ENCODE data around the gene SLC9A7. TPM values are rescaled to one million over a fixed set of nuclear protein-coding genes. Genes with fewer than 3 reads are reported as not detected.

The SLC9A7 gene
- total and polyA plus RNA-seq, 2 donors (not counting 3 experiments of a cell fraction or from before 2014, with no cell fraction given) = 4.6 to 7.5 TPM

DNA sequence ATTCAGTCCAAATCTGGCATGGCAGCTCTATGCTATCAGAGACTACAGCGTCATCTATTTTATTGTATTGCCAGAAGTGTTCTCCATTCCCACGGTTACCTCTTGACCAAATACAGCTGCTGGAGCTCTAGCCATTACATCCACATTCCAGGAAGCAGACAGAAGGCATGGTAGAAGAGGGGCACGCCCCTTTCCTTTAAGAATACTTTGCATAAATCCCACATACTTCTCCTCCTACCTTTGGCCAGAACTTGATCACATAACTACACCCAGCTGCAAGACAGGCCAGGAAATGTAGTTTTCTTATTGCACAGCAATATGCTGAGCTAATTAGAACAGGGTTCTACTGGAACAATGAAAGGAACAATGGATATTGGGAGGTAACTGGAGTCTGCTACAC is 14.9 kb downstream of the SLC9A7 start:
- Histone ChIP-seq H3K27me3 (ENCODE audit: control insufficient read depth in 2 of 2, insufficient read depth in 2 of 2, low read length in 2 of 2) (no peaks in the 10 kb centered on the region), H3K79me2 (ENCODE audit: control insufficient read depth, insufficient read depth, low read length) (no peaks in the 10 kb centered on the region), H3K4me3 (replicated peaks in 1 of 3; ENCODE audit: insufficient read depth in 1 of 3, low read depth in 1 of 3, low read length in 3 of 3) (no peak overlapping the region), H3K27ac (ENCODE audit: insufficient read depth, low read depth, low read length) (no peak overlapping the region), H3K4me1 (ENCODE audit: control insufficient read depth, extremely low read depth, insufficient read depth, low read length) (no peaks in the 10 kb centered on the region), H3K36me3 (ENCODE audit: control insufficient read depth in 2 of 2, extremely low read depth in 1 of 2, insufficient read depth in 2 of 2, low read length in 2 of 2) (no peaks in the 10 kb centered on the region), H3K9me1 (replicated peaks; ENCODE audit: control insufficient read depth, extremely low read depth, insufficient read depth, low read length) (no peaks in the 10 kb centered on the region), H3K9me3 (replicated peaks; ENCODE audit: control insufficient read depth, insufficient read depth, low read length) (no peaks in the 10 kb centered on the region), H3K9ac (replicated peaks; ENCODE audit: extremely low read depth, insufficient read depth, low read length) (no peak overlapping the region), H2AFZ (ENCODE audit: low read depth, low read length) (no peak overlapping the region), H3K4me2 (ENCODE audit: insufficient read depth, low read length) (no peak overlapping the region), H4K20me1 (replicated peaks; ENCODE audit: control insufficient read depth, extremely low read depth, insufficient read depth, low read length) (no peaks in the 10 kb centered on the region)
- DNase-seq (ENCODE audit: low read depth, low spot score) = no peak
- ChIA-PET CTCF (no interaction called here), POLR2A (no interaction called here)
- BruUV-seq (replicated peaks) = no TSS peak
- no peak for TF ChIP-seq EZH2 (IDR thresholded peaks at IDR 0.05; ENCODE audit: borderline replicate concordance, low read depth, low read length, severe bottlenecking)
- TF ChIP-seq, protein P1, sequence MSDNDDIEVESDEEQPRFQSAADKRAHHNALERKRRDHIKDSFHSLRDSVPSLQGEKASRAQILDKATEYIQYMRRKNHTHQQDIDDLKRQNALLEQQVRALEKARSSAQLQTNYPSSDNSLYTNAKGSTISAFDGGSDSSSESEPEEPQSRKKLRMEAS (IDR thresholded peaks at IDR 0.05; ENCODE audit: insufficient read depth, insufficient read length) = no peak
- no peak for TF ChIP-seq POLR2AphosphoS5 (IDR thresholded peaks at IDR 0.05; ENCODE audit: insufficient read depth, low read depth, low read length)
- TF ChIP-seq, protein P2, sequence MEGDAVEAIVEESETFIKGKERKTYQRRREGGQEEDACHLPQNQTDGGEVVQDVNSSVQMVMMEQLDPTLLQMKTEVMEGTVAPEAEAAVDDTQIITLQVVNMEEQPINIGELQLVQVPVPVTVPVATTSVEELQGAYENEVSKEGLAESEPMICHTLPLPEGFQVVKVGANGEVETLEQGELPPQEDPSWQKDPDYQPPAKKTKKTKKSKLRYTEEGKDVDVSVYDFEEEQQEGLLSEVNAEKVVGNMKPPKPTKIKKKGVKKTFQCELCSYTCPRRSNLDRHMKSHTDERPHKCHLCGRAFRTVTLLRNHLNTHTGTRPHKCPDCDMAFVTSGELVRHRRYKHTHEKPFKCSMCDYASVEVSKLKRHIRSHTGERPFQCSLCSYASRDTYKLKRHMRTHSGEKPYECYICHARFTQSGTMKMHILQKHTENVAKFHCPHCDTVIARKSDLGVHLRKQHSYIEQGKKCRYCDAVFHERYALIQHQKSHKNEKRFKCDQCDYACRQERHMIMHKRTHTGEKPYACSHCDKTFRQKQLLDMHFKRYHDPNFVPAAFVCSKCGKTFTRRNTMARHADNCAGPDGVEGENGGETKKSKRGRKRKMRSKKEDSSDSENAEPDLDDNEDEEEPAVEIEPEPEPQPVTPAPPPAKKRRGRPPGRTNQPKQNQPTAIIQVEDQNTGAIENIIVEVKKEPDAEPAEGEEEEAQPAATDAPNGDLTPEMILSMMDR (IDR thresholded peaks at IDR 0.05; ENCODE audit: extremely low read depth in 1 of 2, insufficient read depth in 1 of 2, low read depth in 1 of 2, low read length in 2 of 2) = no peak
- no peak for TF ChIP-seq GATA2 (IDR thresholded peaks at IDR 0.05; ENCODE audit: insufficient read depth, insufficient read length, low read depth, low read length)
- TF ChIP-seq MYC (IDR thresholded peaks at IDR 0.05; ENCODE audit: low read depth, low read length) = no peak
- no peak for TF ChIP-seq POLR2A (IDR thresholded peaks at IDR 0.05; ENCODE audit: low read depth, low read length)
- TF ChIP-seq FOS (IDR thresholded peaks at IDR 0.05; ENCODE audit: borderline replicate concordance, insufficient read depth, low read length) = no peak
- TF ChIP-seq JUN (IDR thresholded peaks at IDR 0.05; ENCODE audit: borderline replicate concordance, insufficient read depth, insufficient read length, low read depth) = no peak
- no peak for FAIRE-seq
- dilution Hi-C loops (cut with MboI; ENCODE audit: extremely low pct_ligation_motif_present, low sequenced_read_pairs) = no loop called here
- intact Hi-C loops (cut with micrococcal nuclease) = no loop called here
